Bronchial epithelial cell (primary cell): ENCODE measurements around the gene SLC12A7. TPM values are rescaled to one million over a fixed set of nuclear protein-coding genes. Genes with fewer than 3 reads are reported as not detected.

Source experiments
- DNase-seq: peaks from one replicate; pipeline ENCODE4 v3.0.0-alpha.2; 2010; ENCODE audit warnings: low read depth
- FAIRE-seq: peaks from 2 replicates; lab custom pipeline; 2011; peaks lifted over from hg19 to GRCh38; lab: Jason Lieb, UNC
- H3K27me3 ChIP-seq: 2 replicates; pipeline ENCODE4 v1.5.1; 2011; ENCODE audit warnings: low read length; ENCODE audit not compliant: control insufficient read depth, insufficient read depth
- H3K36me3 ChIP-seq: 2 replicates; pipeline ENCODE4 v1.5.1; 2011; ENCODE audit warnings: low read length; ENCODE audit not compliant: control insufficient read depth, insufficient read depth
- H3K4me3 ChIP-seq: 2 replicates; pipeline ENCODE4 v1.5.1; 2011; ENCODE audit warnings: mild to moderate bottlenecking, low read depth, low read length, control low read depth
- CTCF ChIP-seq: IDR thresholded peaks from 2 replicates; pipeline ENCODE4 v1.5.1; 2011; ENCODE audit warnings: mild to moderate bottlenecking, moderate library complexity, low read length, control low read depth, inconsistent platforms; ENCODE audit not compliant: insufficient read depth, severe bottlenecking
- total RNA-seq: library from RNA; depleted of rRNA; stranded (reverse); fragments of >200 nt; gene quantifications from 2 replicates; pipeline ENCODE4 v1.2.1, GENCODE V29; 2014

The SLC12A7 gene
- total RNA-seq, 1 donor from 2014 or later, result 10.3 TPM

GRCh38 chr5:1103505-1104326 lies 8.1 kb downstream of the SLC12A7 start:
- no peak for FAIRE-seq
- H3K36me3 ChIP-seq, result no peaks in the 10 kb centered on the region

GRCh38 chr5:1103093-1103492 lies 8.8 kb downstream of the SLC12A7 start:
- no peak for FAIRE-seq
- no peaks in the 10 kb centered on the region for H3K36me3 ChIP-seq
- peaks cover 3% of the 10 kb centered on the region for H3K27me3 ChIP-seq
- DNase-seq, result no peak
- TF ChIP-seq CTCF, result no peak
- H3K4me3 ChIP-seq, result no peak overlapping the region

More at GRCh38 chr5:1103505-1104326, 8.1 kb downstream of the SLC12A7 start:
- peaks cover 3% of the 10 kb centered on the region for H3K27me3 ChIP-seq
- H3K4me3 ChIP-seq, result no peak overlapping the region
- no peak for TF ChIP-seq CTCF
- no peak for DNase-seq

GRCh38 chr5:1101961-1102713 lies 9.7 kb downstream of the SLC12A7 start:
- no peak for FAIRE-seq
- no peak overlapping the region for H3K4me3 ChIP-seq
- TF ChIP-seq CTCF, result no peak
- no peaks in the 10 kb centered on the region for H3K36me3 ChIP-seq
- H3K27me3 ChIP-seq, result peaks cover 3% of the 10 kb centered on the region
- no peak for DNase-seq

- FAIRE-seq (no peak), DNase-seq (no peak)
- no peak for TF ChIP-seq CTCF
- Histone ChIP-seq H3K36me3 (no peaks in the 10 kb centered on the region), H3K27me3 (peaks cover 3% of the 10 kb centered on the region), H3K4me3 (no peak overlapping the region)
These were observed 10.9 kb downstream of the SLC12A7 start for GRCh38 chr5:1100664-1101574.

GRCh38 chr5:1099926-1100663 lies 11.8 kb downstream of the SLC12A7 start:
- DNase-seq, result no peak
- no peak for TF ChIP-seq CTCF
- Histone ChIP-seq H3K36me3 (no peaks in the 10 kb centered on the region), H3K4me3 (no peak overlapping the region), H3K27me3 (peaks cover 3% of the 10 kb centered on the region)
- FAIRE-seq, result no peak
